Measurements from ENCODE around the gene MEIOC. TPM values are rescaled to one million over a fixed set of nuclear protein-coding genes. Genes with fewer than 3 reads are reported as not detected.
A peak's percentile ranks its signal among the peaks of the same experiment; 100 is the strongest.

Gene MEIOC
- total RNA-seq: under 0.01 TPM in 1 of 2 replicates, not detected in the other

GRCh38 chr17:44655983-44656710, at the start of gene MEIOC:
TSS of gene MEIOC (plus strand) at chr17:44656468. CDS start at chr17:44656614, 146 bp downstream.
- H3K4me3 ChIP-seq (ENCODE audit: insufficient read depth, low read length): peak within 1 kb of the TSS; percentile 43

DNA sequence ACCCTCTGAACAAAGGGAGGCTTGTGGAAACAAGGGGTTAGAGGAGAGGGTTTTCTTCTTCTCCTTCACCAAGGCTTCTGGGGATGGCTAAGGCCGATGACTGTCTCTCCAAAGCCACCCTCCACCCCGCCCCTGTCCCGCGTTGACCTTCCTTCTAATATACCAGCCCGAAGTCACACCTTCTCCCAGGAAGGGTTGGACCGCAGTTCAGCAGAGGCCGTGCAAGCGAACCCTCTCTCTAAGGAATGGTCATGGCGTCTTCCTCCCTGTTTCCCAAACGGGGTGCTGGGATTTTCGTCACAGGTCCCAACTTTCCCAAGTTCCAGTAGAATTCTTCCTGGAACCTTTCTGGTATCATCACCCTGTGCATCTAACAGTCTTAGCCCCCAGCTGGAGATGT, 49.6 kb upstream of the MEIOC start:
- no peak for DNase-seq (ENCODE audit: insufficient read length, low spot score, missing footprints)
- Histone ChIP-seq H3K36me3 (ENCODE audit: insufficient read depth, low read length) (no peaks in the 10 kb centered on the region), H2AFZ (ENCODE audit: low read length) (no peak overlapping the region), H3K4me2 (ENCODE audit: insufficient read depth, low read length) (no peak overlapping the region), H3K79me2 (ENCODE audit: insufficient read depth, low read length) (no peaks in the 10 kb centered on the region), H3K27me3 (ENCODE audit: insufficient read depth, low read length) (no peaks in the 10 kb centered on the region), H4K20me1 (ENCODE audit: insufficient read depth, low read length) (no peaks in the 10 kb centered on the region), H3K9me3 (ENCODE audit: low read depth, low read length) (no peaks in the 10 kb centered on the region), H3K4me1 (ENCODE audit: insufficient read depth, low read length) (peaks cover 16% of the 10 kb centered on the region), H3K27ac (ENCODE audit: low read depth, low read length) (no peak overlapping the region), H3K4me3 (ENCODE audit: insufficient read depth, low read length) (no peak overlapping the region)
- no peak for TF ChIP-seq CTCF (IDR thresholded peaks at IDR 0.05; ENCODE audit: extremely low read depth, low read depth, low read length)

More at GRCh38 chr17:44655983-44656710, at the start of gene MEIOC:
- Histone ChIP-seq H3K4me2 (ENCODE audit: insufficient read depth, low read length) (peak within 1 kb of the TSS; percentile 55), H3K27me3 (ENCODE audit: insufficient read depth, low read length) (peaks cover 31% of the 10 kb centered on the region), H2AFZ (ENCODE audit: low read length) (peak within 1 kb of the TSS; percentile 44), H3K4me1 (ENCODE audit: insufficient read depth, low read length) (no peaks in the 10 kb centered on the region), H3K79me2 (ENCODE audit: insufficient read depth, low read length) (no peaks in the 10 kb centered on the region), H4K20me1 (ENCODE audit: insufficient read depth, low read length) (no peaks in the 10 kb centered on the region), H3K27ac (ENCODE audit: low read depth, low read length) (no peak within 1 kb of the TSS), H3K36me3 (ENCODE audit: insufficient read depth, low read length) (no peaks in the 10 kb centered on the region), H3K9me3 (ENCODE audit: low read depth, low read length) (no peaks in the 10 kb centered on the region)
- TF ChIP-seq CTCF (IDR thresholded peaks at IDR 0.05; ENCODE audit: extremely low read depth, low read depth, low read length): no peak
- DNase-seq (ENCODE audit: insufficient read length, low spot score, missing footprints): peak; percentile 84

DNA sequence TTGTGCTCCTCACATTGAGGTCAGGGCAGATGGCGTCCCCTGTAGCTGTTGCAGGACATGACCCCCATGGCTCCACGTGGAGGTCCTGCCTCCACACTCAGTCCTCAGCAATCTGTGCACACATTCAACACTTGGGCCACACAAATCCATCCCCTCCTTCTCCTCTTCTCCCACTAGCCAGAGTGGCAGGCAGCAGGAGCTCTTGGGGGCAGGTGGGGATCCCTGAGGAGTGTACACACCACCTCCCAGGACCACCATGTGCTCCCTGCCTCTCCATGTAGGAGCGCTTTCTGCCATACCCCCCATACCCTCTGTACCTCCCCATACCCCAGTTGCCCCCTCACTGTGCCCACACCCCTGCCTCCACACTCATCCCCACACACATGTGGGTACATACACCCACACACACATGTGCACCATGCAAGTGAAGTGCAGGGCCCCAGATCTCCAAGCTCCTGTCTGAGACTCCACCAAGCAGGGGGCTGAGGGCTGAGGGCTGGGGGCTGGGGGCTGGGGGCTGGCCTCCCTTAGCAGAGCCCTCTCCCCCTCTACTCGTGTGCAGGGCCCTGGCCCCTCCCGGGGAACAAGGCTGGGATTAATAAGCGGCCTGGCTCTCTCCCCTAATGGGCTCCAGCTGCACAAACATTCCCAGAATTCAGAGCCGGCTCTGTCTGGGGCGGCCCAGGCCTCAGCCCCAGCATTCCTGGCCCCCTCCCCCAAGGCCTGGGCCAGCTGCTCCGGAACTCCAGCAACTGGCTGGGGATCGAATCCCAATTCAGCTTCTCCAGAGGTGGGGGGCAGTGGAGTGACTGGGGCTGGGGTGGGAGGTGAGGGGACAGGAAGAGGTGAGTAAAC, 48.2 kb upstream of the MEIOC start:
- no peaks in the 10 kb centered on the region for H3K79me2 ChIP-seq (ENCODE audit: insufficient read depth, low read length)
- H3K36me3 ChIP-seq (ENCODE audit: insufficient read depth, low read length): no peaks in the 10 kb centered on the region
- H3K27ac ChIP-seq (ENCODE audit: low read depth, low read length): no peak overlapping the region
- no peak overlapping the region for H3K4me3 ChIP-seq (ENCODE audit: insufficient read depth, low read length)
- no peaks in the 10 kb centered on the region for H4K20me1 ChIP-seq (ENCODE audit: insufficient read depth, low read length)
- no peak overlapping the region for H3K4me2 ChIP-seq (ENCODE audit: insufficient read depth, low read length)
- peak; percentile 93 for DNase-seq (ENCODE audit: insufficient read length, low spot score, missing footprints)
- no peak for TF ChIP-seq CTCF (IDR thresholded peaks at IDR 0.05; ENCODE audit: extremely low read depth, low read depth, low read length)
- H2AFZ ChIP-seq (ENCODE audit: low read length): peak overlapping the region; percentile 62
- no peaks in the 10 kb centered on the region for H3K27me3 ChIP-seq (ENCODE audit: insufficient read depth, low read length)
- no peaks in the 10 kb centered on the region for H3K9me3 ChIP-seq (ENCODE audit: low read depth, low read length)
- peaks cover 12% of the 10 kb centered on the region for H3K4me1 ChIP-seq (ENCODE audit: insufficient read depth, low read length)
